Measurements from ENCODE around the gene FAM32A.

FAM32A gene

DNA sequence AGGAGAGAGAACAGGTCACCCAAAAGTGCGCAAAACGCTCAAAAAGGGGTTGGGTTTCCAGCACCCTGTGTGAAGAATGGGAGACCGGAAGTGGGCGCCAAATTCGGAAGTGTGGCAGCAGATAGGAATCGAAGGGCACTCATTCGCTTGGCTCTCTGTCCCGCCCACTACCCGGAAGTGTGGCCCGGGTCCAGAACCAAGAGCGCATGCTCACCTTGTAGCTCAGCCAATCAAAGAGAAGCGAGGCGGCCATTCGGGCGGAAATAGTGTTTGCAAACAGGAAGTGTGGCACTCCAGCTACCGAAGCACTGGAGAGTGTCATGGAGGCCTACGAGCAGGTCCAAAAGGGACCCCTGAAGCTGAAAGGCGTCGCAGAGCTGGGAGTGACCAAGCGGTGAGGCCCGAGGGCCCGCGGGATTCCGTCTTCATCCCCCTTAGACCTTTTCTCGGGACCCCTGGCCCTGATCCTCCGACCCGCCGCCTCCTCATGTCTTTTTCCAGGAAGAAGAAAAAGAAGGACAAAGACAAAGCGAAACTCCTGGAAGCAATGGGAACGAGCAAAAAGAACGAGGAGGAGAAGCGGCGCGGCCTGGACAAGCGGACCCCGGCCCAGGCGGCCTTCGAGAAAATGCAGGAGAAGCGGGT, at the start of gene FAM32A:
TSS of gene FAM32A (plus strand) at position 288 of the 645 bp plus-strand sequence. CDS start at position 321, 33 bp downstream.
- DNase-seq (ENCODE audit: low read depth), result peak; percentile 98

GRCh38 chr19:16135430-16136127, 49.6 kb upstream of the FAM32A start:
- no peak for DNase-seq (ENCODE audit: low read depth)

DNA sequence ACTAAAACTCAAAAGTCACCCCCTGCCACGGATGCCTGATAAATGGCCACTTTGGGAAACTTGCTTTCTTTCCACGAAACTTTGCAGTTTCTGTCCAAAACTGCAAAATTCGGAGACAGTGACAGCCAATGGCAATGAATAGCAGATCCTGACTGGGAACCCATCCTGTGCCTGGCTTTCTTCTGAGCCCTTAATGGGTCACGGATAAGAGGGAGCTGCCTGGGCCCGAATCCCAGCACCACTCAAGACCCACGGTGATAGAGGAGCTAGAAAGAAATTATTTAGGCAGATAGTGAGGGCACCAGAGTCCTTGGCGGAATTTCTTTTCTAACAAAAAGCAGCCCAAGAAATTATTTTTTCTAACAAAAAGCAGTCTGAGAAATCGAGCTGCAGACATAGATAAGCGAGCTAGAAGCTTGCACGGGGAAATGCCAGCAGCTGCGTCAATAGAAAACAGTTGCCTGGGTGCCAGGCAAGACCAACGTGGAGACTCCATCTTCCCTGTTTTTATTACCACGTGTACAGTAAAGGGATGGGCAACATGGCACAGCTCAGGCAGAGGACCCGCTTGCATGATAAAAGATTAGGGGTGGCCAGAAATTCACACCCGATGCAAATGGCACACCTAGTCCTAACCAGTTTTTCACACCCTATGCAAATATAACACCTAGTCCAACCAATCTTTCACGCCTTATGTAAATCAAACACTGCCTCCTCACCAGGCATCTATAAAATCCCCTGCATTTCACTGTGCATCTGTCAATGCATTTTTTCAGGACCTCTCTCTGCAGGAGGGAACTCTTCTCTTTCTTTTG, 48.8 kb upstream of the FAM32A start:
- no peak for DNase-seq (ENCODE audit: low read depth)

GRCh38 chr19:16139752-16140151, 45.5 kb upstream of the FAM32A start:
- DNase-seq (ENCODE audit: low read depth), result no peak

DNA sequence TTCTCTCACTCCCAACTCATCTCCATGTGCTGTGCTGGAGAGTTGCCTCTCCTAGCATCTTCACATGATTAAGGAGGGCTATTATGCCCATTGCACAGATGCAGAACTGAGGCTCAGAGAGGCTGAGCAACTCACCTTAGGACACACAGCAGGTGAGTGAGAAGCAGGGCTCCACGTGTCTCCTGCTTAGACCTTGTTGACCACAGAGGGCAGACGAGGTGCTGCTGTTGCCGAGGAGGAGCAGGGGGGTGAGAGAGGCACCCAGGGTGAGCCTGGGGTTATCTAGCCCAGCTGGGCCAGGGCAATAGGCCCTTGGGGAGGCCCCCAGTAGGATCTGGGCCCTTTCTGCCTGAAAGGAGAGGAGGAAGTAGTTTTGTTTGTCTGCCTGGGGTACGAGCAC, 44.2 kb upstream of the FAM32A start:
- DNase-seq (ENCODE audit: low read depth), result no peak

GRCh38 chr19:16142032-16142580, 43.1 kb upstream of the FAM32A start:
- DNase-seq (ENCODE audit: low read depth), result no peak

DNA sequence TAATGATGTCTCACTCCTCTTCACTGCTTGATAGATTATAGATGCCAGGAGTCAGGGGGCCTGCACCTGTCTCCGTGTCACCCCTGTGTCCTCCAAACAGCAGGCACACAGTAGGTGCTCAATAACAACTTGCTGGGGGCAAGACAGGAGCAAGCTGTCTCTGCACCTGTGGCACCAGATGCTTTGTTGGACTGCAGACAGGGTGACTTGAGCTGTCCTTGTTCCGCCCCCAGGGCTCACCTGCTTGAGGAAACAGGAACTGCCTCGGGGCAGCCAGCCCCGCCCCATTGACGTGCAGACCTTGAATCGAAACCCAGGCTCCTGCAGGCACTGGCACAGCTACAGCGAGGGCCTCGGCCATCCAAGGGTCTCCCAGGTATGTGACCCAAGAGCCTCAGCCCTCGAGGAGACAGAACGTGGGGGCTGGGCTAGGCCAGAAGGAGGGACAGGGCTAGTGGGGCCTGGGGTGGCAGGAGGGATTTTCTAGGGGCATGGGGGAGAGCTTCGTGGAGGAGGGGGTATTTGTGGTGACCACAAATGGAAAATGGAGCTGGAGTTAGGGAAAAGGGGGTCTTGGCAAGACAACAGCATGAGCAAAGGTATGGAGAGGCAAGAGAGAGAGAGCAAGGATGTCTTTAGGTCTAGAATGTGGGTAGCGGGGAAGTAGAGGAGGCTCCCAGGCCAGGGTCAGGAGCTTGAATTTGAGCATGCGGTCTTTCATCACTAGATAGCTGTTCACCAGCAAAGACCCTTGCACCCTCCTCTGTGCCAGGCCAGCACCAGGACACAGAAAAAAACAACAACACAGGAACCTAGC, 41.6 kb upstream of the FAM32A start, which contains the start of gene HSH2D:
TSS of gene HSH2D (plus strand) at position 287 of the 817 bp plus-strand sequence. CDS start 5,066 bp downstream, outside the sequence.
- DNase-seq (ENCODE audit: low read depth), result peak; percentile 61

DNA sequence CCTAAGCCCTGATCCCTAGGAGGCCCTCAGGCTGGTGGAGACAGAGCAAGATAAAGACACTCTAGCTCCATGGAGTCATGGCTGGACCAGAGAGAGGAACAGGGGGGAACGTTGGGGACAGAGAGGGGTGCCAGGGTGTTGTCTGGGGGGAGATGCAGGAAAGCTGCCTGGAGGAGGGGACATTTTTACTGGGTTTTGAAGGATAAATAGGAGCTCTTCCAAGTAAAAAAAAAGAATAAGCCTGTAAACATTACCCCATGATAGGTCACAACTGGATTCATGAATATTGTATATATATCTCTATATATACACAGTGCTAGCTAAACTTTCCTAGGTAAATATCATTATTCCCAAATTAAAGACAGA, 41.0 kb upstream of the FAM32A start:
- DNase-seq (ENCODE audit: low read depth), result no peak

GRCh38 chr19:16146112-16146511, 39.1 kb upstream of the FAM32A start:
- DNase-seq (ENCODE audit: low read depth), result no peak

DNA sequence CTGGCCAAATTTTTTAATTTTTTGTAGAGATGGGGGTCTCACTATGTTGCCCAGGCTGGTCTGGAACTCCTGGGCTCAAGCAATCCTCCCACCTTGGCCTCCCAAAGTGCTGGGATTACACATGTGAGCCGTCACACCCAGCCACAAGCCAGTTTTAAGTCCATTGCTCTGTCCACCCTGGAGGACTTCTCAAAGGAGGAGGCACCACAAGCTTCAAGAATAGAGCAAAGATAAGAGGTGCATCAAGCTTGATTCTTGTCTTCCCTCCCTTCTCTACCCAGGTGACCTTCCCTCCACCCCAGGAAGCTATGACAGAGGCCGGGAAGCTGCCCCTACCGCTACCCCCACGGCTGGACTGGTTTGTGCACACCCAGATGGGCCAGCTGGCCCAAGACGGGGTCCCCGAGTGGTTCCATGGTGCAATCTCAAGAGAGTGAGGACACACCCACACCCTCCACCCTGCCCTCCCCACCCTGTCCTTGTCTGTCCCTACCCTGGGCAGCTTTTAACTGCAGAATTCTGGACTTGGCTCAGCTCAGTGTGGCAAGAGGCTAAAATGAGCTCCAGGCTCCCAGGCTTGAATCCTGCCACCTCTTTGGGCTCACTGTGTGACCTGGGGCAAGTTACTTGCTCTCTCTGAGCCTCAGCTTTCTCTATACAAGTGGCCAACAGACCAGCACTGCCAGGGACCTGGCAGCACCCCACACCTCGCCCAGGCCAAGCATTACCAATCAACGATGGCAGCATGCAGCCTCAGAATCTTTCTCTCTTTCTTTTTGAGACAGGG, 36.6 kb upstream of the FAM32A start:
- no peak for DNase-seq (ENCODE audit: low read depth)

DNA sequence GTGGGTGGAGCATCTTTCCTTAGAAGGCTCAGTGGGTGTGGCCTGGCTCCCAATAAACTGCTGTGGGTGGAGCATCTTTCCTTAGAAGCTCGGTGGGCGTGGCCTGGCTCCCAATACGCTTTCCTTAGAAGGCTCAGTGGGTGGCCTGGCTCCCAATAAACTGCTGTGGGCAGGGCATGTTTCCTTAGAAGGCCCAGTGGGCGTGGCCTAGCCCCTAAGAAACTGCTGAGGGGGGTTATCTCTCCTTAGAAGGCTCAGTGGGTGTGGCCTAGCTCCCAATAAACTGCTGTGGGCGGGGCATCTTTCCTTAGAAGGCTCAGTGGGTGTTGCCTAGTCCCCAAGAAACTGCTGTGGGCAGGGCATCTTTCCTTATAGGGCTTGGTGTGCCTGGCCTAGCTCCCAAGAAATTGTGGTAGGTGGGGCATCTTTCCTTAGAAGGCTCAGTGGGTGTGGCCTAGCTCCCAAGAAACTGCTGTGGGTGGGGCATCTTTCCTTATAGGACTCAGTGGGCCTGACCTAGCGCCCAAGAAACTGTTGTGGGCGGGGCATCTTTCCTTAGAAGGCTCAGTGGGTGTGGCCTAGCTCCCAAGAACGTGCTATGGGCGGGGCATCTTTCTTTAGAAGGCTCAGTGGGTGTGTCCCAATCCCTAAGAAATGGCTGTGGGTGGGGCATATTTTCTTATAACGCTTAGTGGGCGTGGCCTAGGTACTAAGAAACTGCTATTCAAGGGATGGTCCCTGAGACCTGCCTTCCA, 31.5 kb upstream of the FAM32A start:
- no peak for DNase-seq (ENCODE audit: low read depth)

GRCh38 chr19:16154557-16154956, 30.7 kb upstream of the FAM32A start:
- no peak for DNase-seq (ENCODE audit: low read depth)

GRCh38 chr19:16155128-16155527, 30.1 kb upstream of the FAM32A start:
- DNase-seq (ENCODE audit: low read depth), result no peak

DNA sequence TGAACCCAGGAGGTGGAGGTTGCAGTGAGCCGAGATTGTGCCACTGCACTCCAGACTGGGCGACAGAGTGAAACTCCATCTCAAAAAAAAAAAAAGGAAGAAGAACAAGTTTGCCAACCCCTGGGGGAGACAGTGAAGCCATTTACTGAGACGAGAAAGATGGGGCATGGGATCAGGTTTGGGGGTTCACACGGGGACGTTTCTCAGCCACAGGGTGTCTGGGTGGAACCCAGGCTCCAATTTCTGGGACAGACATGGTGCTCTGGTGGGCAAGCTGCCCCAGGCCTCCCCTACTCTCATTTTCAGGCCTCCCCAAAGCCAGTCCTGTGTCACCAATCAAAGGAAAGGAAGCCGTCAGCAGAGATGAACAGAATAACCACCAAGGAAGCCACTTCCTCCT, 28.3 kb upstream of the FAM32A start:
- DNase-seq (ENCODE audit: low read depth), result no peak

DNA sequence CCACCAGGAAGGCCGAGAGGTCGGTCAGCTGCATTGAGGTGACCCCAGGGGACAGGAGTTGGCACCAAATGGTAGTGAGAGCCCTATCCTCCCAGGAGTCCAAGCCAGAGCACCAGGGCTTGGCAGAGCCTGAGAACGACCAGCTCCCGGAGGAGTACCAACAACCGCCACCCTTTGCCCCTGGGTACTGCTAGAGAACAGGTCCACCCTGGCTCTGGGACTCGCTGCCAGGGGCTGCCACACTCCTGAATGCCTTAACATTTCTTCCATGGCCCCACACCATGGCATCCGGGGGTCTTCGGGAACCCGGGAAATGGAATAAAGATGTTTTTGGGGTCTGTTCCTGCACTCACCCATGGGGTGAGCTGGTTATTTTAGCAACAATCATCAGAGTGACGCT, 27.6 kb upstream of the FAM32A start:
- no peak for DNase-seq (ENCODE audit: low read depth)

DNA sequence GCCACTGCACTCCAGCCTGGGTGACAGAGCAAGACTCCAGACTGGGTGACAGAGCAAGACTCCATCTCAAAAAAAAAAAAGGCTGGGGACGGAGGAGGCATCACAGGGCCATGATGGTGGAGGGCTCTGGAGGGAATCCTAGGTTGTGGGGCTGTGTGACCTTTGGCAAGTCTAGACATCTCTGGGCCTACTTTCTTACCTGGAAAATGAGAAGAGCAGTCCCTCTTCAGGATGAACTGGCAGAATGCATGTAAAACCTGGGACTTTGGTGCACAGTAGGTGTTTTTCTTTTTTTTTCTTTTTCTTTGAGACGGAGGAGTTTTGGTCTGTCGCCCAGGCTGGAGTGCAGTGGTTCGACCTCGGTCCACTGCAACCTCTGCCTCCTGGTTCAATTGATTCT, 25.6 kb upstream of the FAM32A start:
- DNase-seq (ENCODE audit: low read depth), result no peak

- DNase-seq (ENCODE audit: low read depth), result no peak
These were observed 24.7 kb upstream of the FAM32A start for GRCh38 chr19:16160445-16160942.

DNA sequence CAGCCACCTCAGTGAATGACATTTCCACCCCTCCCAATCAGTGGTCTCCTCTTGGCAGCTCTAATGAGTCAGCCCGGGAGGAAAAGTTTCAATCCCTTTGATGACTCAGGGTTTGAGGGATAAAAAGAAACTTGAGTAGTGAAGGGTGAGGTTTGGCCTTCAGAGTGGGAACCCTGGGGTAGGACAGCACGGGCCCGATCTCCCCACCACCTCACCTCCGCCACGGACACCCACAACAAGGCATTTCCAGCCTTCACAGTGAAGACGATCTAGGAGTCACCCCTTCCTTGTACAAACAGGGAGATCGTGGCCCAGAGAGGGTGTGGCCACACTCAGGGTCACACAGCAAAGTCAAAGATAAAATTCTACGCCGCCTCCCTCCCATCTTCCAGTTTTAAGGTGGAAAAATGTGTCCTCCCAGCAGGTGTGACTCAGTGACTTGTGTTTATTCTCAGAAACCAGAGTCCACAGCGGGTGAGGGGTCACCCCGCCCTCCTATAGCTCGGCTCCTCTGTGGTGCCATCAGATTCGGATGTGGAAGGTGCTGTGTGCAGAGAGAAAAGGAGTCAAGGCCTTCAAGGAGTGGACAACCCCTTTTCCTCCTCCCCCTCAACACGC, 24.2 kb upstream of the FAM32A start:
- DNase-seq (ENCODE audit: low read depth), result no peak

GRCh38 chr19:16161840-16162239, 23.4 kb upstream of the FAM32A start:
- DNase-seq (ENCODE audit: low read depth), result no peak

All from activated T-helper 9 cell treated with anti-CD3 and anti-CD28 coated beads, Interleukin-2, amount 50 U/mL, for 16 hours (primary cell).